ENCODE results near the gene PI4K2B. TPM values are rescaled to one million over a fixed set of nuclear protein-coding genes. Genes with fewer than 3 reads are reported as not detected.
"Not testable (repeated sequence)": the region's sequence is repeated elsewhere in the genome, so short reads cannot be mapped to it uniquely, and the experiment has no call there.

PI4K2B gene
- total RNA-seq = 2.0 TPM
- long read RNA-seq, transcript PI4K2B-201 (10 exons, 3,540 nt) = major isoform, 7 of 8 reads
- long read RNA-seq, partial matches to known transcripts = 0 of 8 reads
- long read RNA-seq, other reads (novel, unspliced or antisense) = 1 of 8 reads

DNA sequence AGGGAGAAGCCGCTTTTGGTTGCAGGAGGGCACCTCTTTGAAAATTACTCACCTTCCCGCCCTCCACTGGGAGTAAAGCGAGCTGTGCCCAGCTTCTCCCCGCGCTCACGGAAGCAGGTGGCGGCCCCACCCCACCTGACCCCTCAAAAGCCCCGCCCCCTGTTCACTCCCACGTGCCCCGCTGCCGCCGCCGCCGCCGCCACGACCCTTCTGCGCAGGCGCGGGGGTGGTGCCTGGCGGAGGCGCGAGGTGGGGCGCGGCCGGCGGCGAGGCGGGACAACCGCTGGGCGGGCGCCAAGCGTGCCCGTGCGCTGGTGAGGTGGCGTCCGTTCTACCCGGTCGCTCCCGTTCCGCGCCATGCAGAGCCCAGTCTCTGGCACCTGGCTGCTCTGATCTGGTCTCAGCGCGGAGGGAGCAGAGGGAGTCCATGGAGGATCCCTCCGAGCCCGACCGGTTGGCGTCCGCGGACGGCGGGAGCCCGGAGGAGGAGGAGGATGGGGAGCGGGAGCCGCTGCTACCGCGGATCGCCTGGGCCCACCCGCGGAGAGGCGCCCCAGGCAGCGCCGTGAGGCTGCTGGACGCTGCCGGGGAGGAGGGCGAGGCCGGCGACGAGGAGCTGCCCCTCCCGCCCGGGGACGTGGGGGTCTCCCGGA, at the start of gene PI4K2B:
TSS of gene PI4K2B (plus strand) at position 297 of the 653 bp plus-strand sequence. CDS start at position 428, 131 bp downstream.
- ATAC-seq (peak; percentile 97), DNase-seq (peak; percentile 95)
- intact Hi-C loops (cut with micrococcal nuclease) = loop anchor here (2.0 kb wide), 1 partner anchor 79 kb away; the partner anchor contains the start of gene ZCCHC4

DNA sequence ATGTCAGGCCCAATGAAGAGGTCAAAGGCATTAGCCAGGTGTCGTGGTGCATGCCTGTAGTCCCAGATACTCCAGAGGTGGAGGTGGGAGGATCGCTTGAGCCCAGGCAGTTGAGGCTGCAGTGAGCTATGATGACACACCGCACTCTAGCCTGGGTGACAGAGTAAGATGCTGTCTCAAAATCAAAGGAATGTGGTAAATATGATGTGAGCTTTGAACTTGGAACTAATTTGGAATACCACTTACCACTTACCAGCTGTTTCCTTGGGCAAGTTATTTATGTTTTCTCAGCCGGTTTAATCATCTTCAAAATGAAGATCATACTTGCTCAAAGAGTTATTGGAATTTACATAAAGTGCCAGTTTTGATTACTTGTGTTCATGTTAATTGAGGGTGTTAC, 49.8 kb upstream of the PI4K2B start:
- intact Hi-C loops (cut with micrococcal nuclease) = no loop called here
- no peak for ATAC-seq
- no peak for DNase-seq

DNA sequence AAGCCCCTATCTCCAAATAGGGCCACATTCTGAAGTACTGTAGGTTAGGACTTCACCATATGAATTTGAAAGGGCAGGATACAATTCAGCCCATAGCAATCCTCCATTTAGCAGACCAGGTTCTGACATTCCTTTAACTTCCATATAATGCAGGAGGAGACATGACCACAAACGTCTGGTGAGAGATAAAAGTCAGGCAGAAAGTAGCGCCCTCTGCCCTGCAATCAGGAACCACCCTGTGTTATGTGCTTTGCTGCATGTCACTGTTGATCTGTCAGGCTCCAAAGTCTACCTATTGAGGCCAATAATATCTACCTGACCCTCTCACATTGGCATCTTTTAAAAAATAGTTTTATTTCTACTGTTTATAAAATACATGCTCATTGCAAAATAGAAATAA, 43.4 kb upstream of the PI4K2B start:
- intact Hi-C loops (cut with micrococcal nuclease) = no loop called here
- DNase-seq (no peak), ATAC-seq (no peak)

DNA sequence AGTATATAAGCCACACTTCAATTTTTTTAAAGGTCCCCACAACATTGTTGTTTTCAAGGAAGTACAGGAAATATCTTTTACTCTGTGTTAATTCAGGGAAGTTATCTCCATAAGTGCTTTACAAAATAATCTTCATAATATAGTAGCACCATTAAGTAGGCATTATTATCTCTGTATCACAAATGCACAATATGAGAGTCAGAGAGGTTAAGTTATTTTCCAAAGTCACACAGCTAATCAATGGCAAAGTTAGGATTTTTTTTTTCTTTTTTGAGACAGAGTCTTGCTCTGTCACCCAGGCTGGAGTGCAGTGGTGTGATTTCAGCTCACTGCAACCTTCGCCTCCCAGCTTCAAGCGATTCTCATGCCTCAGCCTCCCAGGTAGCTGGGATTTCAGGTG, 35.1 kb upstream of the PI4K2B start:
- ATAC-seq (no peak), DNase-seq (no peak)
- intact Hi-C loops (cut with micrococcal nuclease) = no loop called here

GRCh38 chr4:25207997-25208396, 25.8 kb upstream of the PI4K2B start:
- ATAC-seq = no peak
- no peak for DNase-seq
- intact Hi-C loops (cut with micrococcal nuclease) = no loop called here

- intact Hi-C loops (cut with micrococcal nuclease) = no loop called here
- DNase-seq (no peak), ATAC-seq (no peak)
These were observed 24.1 kb upstream of the PI4K2B start for GRCh38 chr4:25209702-25210101.

GRCh38 chr4:25211721-25212120, 22.1 kb upstream of the PI4K2B start:
- DNase-seq = no peak
- ATAC-seq = no peak
- intact Hi-C loops (cut with micrococcal nuclease) = no loop called here

GRCh38 chr4:25212822-25213221, 21.0 kb upstream of the PI4K2B start:
- ATAC-seq (no peak), DNase-seq (no peak)
- intact Hi-C loops (cut with micrococcal nuclease) = no loop called here

DNA sequence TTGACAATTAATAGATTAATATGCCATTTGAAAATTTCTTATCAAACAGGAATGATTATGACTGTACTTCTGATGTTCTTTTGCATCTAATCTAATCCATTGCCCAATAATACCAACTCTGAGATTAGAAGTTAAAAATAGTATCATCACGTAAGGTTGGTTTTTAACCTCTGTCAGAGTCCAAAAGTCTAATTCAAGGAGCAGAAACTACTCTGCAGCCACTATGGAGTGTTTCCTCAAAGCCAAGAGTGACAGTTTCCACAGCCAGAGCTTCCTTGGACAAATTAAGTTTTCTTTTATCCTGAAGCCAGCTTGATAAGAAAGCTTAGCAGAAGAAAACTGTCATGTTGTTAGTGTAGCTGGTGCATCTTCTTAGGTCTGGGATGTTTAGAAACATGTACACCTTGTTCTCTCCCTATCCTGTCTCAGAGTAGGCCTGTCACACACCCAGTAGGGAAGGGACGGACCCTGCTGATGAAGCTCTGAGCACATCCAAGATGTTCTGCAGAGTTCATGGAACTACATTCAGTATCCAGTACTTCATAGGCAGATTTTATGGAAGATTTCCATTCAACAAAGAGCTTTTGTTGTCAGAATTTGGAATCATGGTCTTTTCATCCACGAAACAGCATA, 20.4 kb upstream of the PI4K2B start:
- DNase-seq = no peak
- intact Hi-C loops (cut with micrococcal nuclease) = no loop called here
- no peak for ATAC-seq

GRCh38 chr4:25214750-25215149, 19.1 kb upstream of the PI4K2B start:
- ATAC-seq; intact Hi-C loops (cut with micrococcal nuclease); DNase-seq: not testable (repeated sequence)

- ATAC-seq = no peak
- DNase-seq = no peak
- intact Hi-C loops (cut with micrococcal nuclease) = no loop called here
These were observed 18.3 kb upstream of the PI4K2B start for GRCh38 chr4:25215511-25215910.

GRCh38 chr4:25221377-25221776, 12.5 kb upstream of the PI4K2B start:
- no peak for DNase-seq
- ATAC-seq = no peak
- intact Hi-C loops (cut with micrococcal nuclease) = no loop called here

- DNase-seq (no peak), ATAC-seq (no peak)
- intact Hi-C loops (cut with micrococcal nuclease) = no loop called here
These were observed 9.9 kb upstream of the PI4K2B start for GRCh38 chr4:25223802-25224375.

- DNase-seq (no peak), ATAC-seq (no peak)
- intact Hi-C loops (cut with micrococcal nuclease) = no loop called here
These were observed 4.0 kb upstream of the PI4K2B start for GRCh38 chr4:25229804-25230203.

GRCh38 chr4:25233194-25233593, 639 bp upstream of the PI4K2B start:
- DNase-seq (no peak), ATAC-seq (no peak)
- intact Hi-C loops (cut with micrococcal nuclease) = no loop called here

DNA sequence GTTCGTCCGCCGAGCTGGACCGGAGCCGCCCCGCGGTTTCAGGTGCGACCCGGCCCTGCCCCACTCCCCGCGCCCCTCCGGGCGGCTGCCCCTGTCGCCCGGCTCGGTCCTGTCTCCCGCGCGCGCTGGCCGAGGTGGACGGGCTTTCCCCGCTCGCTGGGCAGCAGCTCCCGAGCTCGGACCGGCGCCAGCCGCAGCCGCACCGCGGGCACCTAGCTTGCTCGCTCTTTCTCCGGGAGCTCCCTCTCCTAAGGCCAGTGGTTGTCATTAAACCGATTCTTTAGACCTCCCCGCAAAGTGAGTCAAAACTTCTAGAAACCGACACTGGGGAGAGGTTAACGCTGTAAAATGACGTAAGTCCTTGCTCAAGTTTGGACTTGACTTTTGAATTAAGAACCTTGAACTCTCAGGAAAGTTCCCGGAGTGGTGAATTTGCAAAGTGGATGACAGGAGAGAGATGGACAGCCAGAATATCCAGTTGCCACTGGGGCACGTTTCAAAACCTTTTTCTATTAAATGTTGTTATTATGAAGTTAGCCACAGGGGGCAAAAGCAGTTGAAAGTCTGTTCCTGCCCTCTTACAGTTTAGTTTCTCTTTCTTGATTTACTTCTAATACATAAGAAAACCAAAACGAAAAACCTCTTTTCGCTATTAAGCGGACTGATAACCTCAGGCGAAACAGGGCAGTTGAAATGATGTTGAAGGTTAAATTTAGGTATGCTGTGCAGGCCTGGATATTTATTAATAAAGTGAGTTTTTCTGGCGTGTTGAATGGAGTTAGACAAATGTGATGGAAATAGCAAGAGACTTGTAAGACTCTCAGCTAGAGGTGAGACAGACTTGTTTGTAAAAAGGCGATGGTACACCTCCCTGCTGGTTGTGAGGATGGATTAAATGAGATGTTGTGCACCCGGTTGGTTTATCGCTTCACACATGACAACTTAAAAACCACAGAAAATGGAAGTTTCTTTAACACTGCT, 847 bp downstream of the PI4K2B start:
- peak; percentile 74 for DNase-seq
- ATAC-seq = peak; percentile 76
- intact Hi-C loops (cut with micrococcal nuclease) = loop anchor here (2.0 kb wide), 1 partner anchor 78 kb away; the partner anchor contains the start of gene ZCCHC4

DNA sequence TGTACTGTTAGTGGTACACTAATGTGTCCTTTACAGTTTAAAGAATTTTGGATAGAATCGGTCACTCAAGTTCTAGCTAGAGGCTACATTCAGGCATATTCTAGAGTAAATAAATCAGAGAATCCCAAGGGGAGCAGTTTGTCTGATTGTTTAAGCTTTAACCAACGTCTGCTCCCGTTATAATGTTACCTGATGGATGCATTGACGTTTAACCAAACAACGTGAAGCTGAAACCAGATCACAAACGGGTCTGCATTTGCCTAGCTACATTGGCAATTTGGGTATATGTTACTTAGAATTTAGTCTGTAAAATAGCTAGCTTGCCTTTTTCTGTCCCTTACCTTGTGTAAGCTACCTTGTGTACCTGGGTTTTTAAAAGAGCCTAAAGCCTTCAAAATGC, 1.6 kb downstream of the PI4K2B start:
- ATAC-seq (no peak), DNase-seq (no peak)
- intact Hi-C loops (cut with micrococcal nuclease) = loop anchor here (2.0 kb wide), 1 partner anchor 77 kb away; the partner anchor contains the start of gene ZCCHC4

- DNase-seq; ATAC-seq; intact Hi-C loops (cut with micrococcal nuclease): not testable (repeated sequence)
These were observed 2.2 kb downstream of the PI4K2B start for GRCh38 chr4:25236030-25236429.

- intact Hi-C loops (cut with micrococcal nuclease) = no loop called here
- no peak for ATAC-seq
- DNase-seq = no peak
These were observed 3.1 kb downstream of the PI4K2B start for GRCh38 chr4:25236971-25237370.
